WI38 (cell line): Measurements from ENCODE around the gene SPATA46.

Experiments used
- H3K4me3 ChIP-seq: 2 replicates; pipeline ENCODE4 v1.5.1; 2011; ENCODE audit warnings: low read depth, mild to moderate bottlenecking, control low read depth, low read length
- CTCF ChIP-seq: IDR thresholded peaks from 2 replicates; pipeline ENCODE4 v1.5.1; 2012; ENCODE audit warnings: low read depth, mild to moderate bottlenecking, control low read depth, low read length

Gene SPATA46

GRCh38 chr1:162416215-162416614, 39.6 kb upstream of the SPATA46 start:
- no peak overlapping the region for H3K4me3 ChIP-seq
- no peak for TF ChIP-seq CTCF

GRCh38 chr1:162412002-162412401, 35.3 kb upstream of the SPATA46 start, which contains the start of gene SH2D1B:
SH2D1B (minus strand) TSS chr1:162412136; CDS start chr1:162412016, 120 bp downstream.
- no peak for TF ChIP-seq CTCF
- no peak within 1 kb of the TSS for H3K4me3 ChIP-seq

DNA sequence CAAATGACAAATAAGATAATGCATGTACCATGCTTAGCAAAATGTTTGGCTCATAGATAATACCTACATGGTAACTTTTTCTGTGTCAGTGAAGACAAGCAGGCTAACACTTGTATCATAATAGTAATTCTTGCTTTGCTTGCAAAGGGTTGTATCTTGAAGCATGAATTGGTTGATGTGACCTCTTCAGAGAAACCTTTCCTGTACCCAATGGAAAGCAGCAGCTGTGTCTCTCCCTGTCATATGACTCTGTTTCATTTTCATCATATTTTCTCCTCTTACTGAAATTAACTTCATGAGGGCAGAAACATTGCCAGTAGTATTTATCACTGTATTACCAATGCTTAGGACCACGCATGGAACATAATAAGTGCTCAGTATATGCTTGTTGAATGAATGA, 30.9 kb upstream of the SPATA46 start:
- no peak for TF ChIP-seq CTCF
- no peak overlapping the region for H3K4me3 ChIP-seq

- no peak for TF ChIP-seq CTCF
- no peak overlapping the region for H3K4me3 ChIP-seq
Observed at GRCh38 chr1:162406811-162407210, 30.2 kb upstream of the SPATA46 start.

GRCh38 chr1:162405800-162406199, 29.1 kb upstream of the SPATA46 start:
- no peak overlapping the region for H3K4me3 ChIP-seq
- no peak for TF ChIP-seq CTCF

DNA sequence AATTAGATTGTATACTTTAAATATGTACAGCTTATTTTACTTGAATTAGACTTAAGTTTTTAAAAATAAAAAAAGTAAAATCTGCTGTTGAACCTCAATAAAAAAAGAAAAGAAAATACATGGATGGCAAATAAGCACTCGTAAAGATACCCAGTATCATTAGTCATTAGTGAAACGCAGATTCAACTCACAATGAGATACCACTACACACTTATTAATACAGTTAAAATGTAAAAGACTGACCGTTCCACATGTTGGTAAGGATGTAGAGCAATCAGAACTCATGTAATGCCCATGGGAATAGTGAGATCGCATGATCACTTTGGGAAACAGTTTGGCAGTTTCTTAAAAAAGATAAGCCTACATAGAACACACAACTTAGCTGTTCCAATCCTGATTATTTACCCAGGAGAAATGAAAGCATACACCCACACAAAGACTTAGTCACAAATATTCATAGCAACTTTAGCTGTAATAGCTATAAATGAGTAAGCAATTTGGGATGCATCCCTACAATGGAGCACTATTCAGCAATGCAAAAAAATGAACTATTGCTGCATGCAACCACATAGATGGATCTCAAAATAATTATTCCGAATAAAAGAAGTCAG, 28.0 kb upstream of the SPATA46 start:
- no peak for TF ChIP-seq CTCF
- H3K4me3 ChIP-seq = no peak overlapping the region

DNA sequence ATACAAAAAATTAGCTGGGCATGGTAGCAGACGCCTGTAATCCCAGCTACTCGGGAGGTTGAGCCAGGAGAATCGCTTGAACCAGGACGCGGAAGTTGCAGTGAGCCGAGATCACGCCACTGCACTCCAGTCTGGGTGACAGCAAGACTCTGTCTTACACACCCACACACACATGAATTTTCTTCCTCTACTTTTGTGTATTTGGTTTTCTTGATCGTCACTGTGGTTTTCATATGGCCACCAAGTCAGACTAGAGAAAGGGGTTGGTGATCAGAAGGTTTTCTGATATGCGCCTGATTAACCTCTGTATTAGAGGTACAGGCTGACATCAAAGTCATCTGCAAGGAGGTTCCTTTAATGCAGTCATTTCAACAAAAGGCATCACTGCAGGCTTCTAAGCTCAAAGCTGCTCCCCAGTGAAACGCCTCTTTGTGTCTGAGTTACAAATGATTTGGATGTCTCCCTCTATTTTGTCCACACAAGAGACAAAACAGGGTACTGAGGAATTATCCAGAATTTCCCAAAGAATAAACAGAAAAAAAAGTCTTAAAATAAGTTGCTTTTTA, 24.2 kb upstream of the SPATA46 start:
- no peak overlapping the region for H3K4me3 ChIP-seq
- TF ChIP-seq CTCF = no peak
